ENCODE results near the gene MED12L.
"Not testable (repeated sequence)": the region's sequence is repeated elsewhere in the genome, so short reads cannot be mapped to it uniquely, and the experiment has no call there.

Gene MED12L

GRCh38 chr3:151067158-151067557 lies 18.3 kb upstream of the MED12L start:
- Histone ChIP-seq H4K20me1 (no peaks in the 10 kb centered on the region), H3K9ac (no peak overlapping the region), H3K27me3 (no peaks in the 10 kb centered on the region), H3K9me3 (no peaks in the 10 kb centered on the region), H3K4me2 (no peak overlapping the region), H3K36me3 (no peaks in the 10 kb centered on the region), H3K27ac (no peak overlapping the region), H3K4me3 (no peak overlapping the region), H3K4me1 (no peaks in the 10 kb centered on the region)
- TF ChIP-seq Cebpa-rat (IDR thresholded peaks at IDR 0.05), result no peak

- H3K36me3 ChIP-seq, H3K27me3 ChIP-seq, H3K9ac ChIP-seq, H4K20me1 ChIP-seq, H3K4me2 ChIP-seq, H3K27ac ChIP-seq, H3K4me3 ChIP-seq, H3K4me1 ChIP-seq, H3K9me3 ChIP-seq: not testable (repeated sequence)
Observed at GRCh38 chr3:151072842-151073241, 12.6 kb upstream of the MED12L start.

DNA sequence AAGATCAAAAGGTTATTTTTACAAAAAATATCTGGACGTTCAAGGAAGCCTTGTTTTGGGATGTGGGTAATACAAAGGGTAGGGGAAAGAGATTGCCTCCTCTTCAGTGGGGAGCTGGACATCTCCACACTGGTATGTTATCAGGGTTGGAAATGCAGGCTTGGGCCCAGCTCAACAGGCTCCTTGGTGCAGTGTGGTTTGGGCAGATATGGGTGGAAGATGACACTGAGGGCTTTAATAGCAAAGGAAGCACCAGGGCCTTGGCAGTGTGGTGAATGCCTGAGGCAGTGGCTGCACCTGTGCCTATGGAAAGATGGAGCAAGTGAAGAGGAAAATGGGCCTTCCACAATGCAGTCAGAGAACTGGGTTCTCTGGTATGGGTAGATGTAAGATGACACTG lies 11.2 kb upstream of the MED12L start:
- H3K36me3 ChIP-seq, result no peaks in the 10 kb centered on the region
- TF ChIP-seq Cebpa-rat (IDR thresholded peaks at IDR 0.05), result no peak
- no peak overlapping the region for H3K9ac ChIP-seq
- H4K20me1 ChIP-seq, result no peaks in the 10 kb centered on the region
- H3K27ac ChIP-seq, result no peak overlapping the region
- no peaks in the 10 kb centered on the region for H3K27me3 ChIP-seq
- no peak overlapping the region for H3K4me3 ChIP-seq
- H3K9me3 ChIP-seq, result no peaks in the 10 kb centered on the region
- H3K4me1 ChIP-seq, result no peaks in the 10 kb centered on the region
- no peak overlapping the region for H3K4me2 ChIP-seq

DNA sequence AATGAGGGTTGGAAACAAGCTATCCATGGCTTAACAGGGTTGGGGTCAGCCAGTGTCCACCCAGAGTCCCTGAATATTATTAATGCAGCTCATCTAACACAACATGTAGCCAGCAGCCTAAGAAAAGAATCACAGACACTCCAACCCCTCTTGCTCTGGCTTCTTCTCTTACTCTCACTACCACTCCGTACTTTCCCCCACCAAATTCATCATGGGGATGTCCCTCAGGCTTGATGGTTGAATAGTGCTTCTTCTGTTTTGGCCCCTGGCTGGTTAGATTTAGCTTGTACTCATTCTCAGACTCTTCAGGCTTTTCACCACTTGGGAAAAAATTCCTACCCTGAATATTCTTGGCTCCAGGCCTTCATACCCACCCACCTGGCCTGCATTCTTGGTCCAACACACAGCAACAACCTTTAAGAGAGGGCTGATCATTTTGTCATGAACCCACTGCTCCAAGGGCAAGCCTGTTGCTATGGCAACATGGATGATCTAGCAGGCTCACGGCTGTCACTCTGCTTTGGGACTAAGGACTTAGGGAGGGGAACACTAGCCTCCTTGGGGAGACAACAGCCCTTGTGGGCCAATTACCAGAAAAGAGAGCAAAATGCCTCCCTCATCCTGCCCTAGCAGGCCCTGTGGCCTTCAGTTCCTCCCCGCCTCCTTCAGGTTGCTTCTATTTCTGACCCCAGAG lies 9.4 kb upstream of the MED12L start:
- H3K36me3 ChIP-seq, result no peaks in the 10 kb centered on the region
- H3K4me3 ChIP-seq, result no peak overlapping the region
- no peaks in the 10 kb centered on the region for H3K27me3 ChIP-seq
- H3K4me1 ChIP-seq, result no peaks in the 10 kb centered on the region
- H3K9me3 ChIP-seq, result no peaks in the 10 kb centered on the region
- no peak overlapping the region for H3K27ac ChIP-seq
- no peak for TF ChIP-seq Cebpa-rat (IDR thresholded peaks at IDR 0.05)
- H3K9ac ChIP-seq, result no peak overlapping the region
- H3K4me2 ChIP-seq, result no peak overlapping the region
- no peaks in the 10 kb centered on the region for H4K20me1 ChIP-seq

GRCh38 chr3:151076626-151077025 lies 8.8 kb upstream of the MED12L start:
- Histone ChIP-seq H3K36me3 (no peaks in the 10 kb centered on the region), H4K20me1 (no peaks in the 10 kb centered on the region)
- no peak for TF ChIP-seq Cebpa-rat (IDR thresholded peaks at IDR 0.05)

DNA sequence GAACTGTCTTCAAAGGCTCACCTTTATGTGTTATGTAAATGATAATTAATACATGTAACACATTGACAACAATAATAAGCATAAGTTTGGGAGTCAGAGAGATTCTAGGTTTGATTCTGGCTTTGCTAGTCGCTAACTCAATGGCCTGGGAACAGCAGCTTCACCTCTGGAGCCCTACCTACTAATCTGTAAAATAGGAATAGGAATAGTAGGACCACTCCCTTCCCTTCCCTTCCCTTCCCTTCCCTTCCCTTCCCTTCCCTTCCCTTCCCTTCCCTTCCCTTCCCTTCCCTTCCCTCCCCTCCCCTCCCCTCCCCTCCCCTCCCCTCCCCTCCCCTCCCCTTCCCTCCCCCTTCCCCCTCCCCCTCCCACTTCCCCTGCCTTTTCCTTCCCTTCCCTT lies 4.4 kb upstream of the MED12L start:
- H3K36me3 ChIP-seq, H3K9me3 ChIP-seq, H4K20me1 ChIP-seq, H3K9ac ChIP-seq, H3K4me1 ChIP-seq, H3K27me3 ChIP-seq, H3K4me3 ChIP-seq, H3K27ac ChIP-seq, H3K4me2 ChIP-seq: not testable (repeated sequence)

More at GRCh38 chr3:151076626-151077025, 8.8 kb upstream of the MED12L start:
- Histone ChIP-seq H3K4me3 (no peak overlapping the region), H3K4me1 (no peaks in the 10 kb centered on the region), H3K27me3 (no peaks in the 10 kb centered on the region), H3K27ac (no peak overlapping the region), H3K9me3 (no peaks in the 10 kb centered on the region), H3K4me2 (no peak overlapping the region), H3K9ac (no peak overlapping the region)

DNA sequence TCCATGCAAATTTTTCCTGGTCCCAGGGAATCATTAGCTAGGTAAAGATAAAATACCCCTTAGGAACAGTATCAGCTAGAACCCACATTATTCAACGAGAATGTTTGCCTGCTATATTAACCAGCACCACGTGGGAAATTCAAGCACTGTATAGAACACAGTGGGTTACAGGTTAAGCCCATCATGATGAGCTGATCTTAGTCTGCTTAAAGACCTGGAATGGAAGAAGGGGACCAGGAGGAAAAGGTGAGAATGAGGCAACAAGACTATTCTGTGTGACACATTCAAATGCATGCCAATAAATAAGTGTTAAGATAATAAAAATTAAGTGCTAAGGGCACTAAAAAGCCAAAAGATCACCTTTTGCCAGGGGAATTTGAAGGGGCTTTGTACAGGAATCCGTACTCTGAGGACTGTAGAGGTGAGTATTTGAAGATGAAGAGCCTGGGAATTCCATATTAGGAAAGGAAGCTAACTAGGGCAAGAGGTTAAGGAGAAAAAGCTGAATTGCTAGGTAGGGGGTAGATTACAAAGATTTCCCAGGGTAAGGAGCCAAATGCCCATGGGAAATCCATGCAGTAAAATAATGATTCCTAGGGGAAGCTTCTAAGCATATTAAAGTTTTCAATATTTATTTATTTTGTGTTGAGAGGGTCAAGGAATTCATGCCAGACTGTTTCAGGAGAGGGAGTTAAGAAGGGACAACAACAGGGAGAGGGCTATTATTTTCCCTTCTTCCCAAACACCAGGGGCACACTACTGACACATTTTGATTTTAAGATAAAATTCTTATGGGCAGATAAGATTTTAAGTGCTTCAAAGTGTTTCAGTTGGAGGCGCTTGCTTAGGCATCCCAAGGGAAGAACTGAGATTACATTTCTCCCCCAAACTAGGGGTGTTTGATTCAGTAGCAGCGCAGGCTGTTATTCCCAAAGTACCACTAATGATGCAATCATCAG lies 2.3 kb upstream of the MED12L start:
- no peak overlapping the region for H3K4me2 ChIP-seq
- H3K9me3 ChIP-seq, result no peaks in the 10 kb centered on the region
- H3K4me3 ChIP-seq, result no peak overlapping the region
- peaks cover 13% of the 10 kb centered on the region for H4K20me1 ChIP-seq
- H3K36me3 ChIP-seq, result no peaks in the 10 kb centered on the region
- no peak overlapping the region for H3K9ac ChIP-seq
- peaks cover 15% of the 10 kb centered on the region for H3K27me3 ChIP-seq
- H3K27ac ChIP-seq, result no peak overlapping the region
- TF ChIP-seq Cebpa-rat (IDR thresholded peaks at IDR 0.05), result no peak
- H3K4me1 ChIP-seq, result peaks cover 18% of the 10 kb centered on the region

DNA sequence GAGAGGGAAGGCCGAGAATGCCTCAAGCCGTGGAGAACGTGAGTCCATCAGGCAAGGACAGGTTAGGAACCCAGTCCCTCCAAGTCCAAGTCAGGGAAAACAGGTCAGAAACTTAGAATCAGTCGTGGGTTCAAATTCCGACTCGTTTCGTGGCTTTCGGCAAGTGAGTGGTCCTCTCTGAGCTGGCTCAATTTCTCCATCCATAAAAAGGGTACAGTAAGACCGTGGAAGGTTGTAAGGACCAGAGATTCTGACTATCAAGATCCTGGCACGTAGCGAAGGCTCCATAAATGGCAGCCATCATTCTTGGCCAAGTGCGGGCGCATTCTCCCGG lies 604 bp upstream of the MED12L start:
- peak overlapping the region; percentile 79; the same call in 1 of the 2 replicates for H3K9ac ChIP-seq

GRCh38 chr3:151085889-151086483 lies 522 bp downstream of the MED12L start:
- Histone ChIP-seq H3K4me3 (peak overlapping the region; percentile 87), H3K9ac (peak overlapping the region; percentile 79), H3K27ac (peak overlapping the region; percentile 64), H3K4me1 (peaks cover 18% of the 10 kb centered on the region), H4K20me1 (peaks cover 19% of the 10 kb centered on the region), H3K4me2 (peak overlapping the region; percentile 91), H3K9me3 (no peaks in the 10 kb centered on the region), H3K27me3 (peaks cover 22% of the 10 kb centered on the region), H3K36me3 (no peaks in the 10 kb centered on the region)
- no peak for TF ChIP-seq Cebpa-rat (IDR thresholded peaks at IDR 0.05)

More for the DNA sequence above, 604 bp upstream of the MED12L start:
- Histone ChIP-seq H3K4me2 (peak overlapping the region; percentile 91), H3K27ac (peak overlapping the region; percentile 64; the same call in 1 of the 2 replicates), H3K9me3 (no peaks in the 10 kb centered on the region), H3K36me3 (no peaks in the 10 kb centered on the region), H3K4me1 (peaks cover 18% of the 10 kb centered on the region), H4K20me1 (peaks cover 19% of the 10 kb centered on the region), H3K4me3 (peak overlapping the region; percentile 87), H3K27me3 (peaks cover 22% of the 10 kb centered on the region)
- TF ChIP-seq Cebpa-rat (IDR thresholded peaks at IDR 0.05), result no peak

All from BLaER1 (cell line).